Glutamatergic neuron (in vitro differentiated cells): ENCODE results near the gene PCDHGA1. TPM values are rescaled to one million over a fixed set of nuclear protein-coding genes. Genes with fewer than 3 reads are reported as not detected.

ENCODE experiments used
- DNase-seq: peaks from one replicate; pipeline ENCODE4 v3.0.0; 2022
- H3K27ac Mint-ChIP-seq: one replicate; pipeline ENCODE4 v1.8.0; 2020; ENCODE audit warnings: mild to moderate bottlenecking, mixed read lengths, inconsistent platforms; ENCODE audit not compliant: unreplicated experiment
- H3K27me3 Mint-ChIP-seq: one replicate; pipeline ENCODE4 v1.8.0; 2020; ENCODE audit warnings: mild to moderate bottlenecking, moderate library complexity, mixed read lengths, inconsistent platforms; ENCODE audit not compliant: unreplicated experiment
- H3K36me3 Mint-ChIP-seq: one replicate; pipeline ENCODE4 v1.8.0; 2020; ENCODE audit warnings: mild to moderate bottlenecking, mixed read lengths, inconsistent platforms; ENCODE audit not compliant: unreplicated experiment
- H3K4me1 Mint-ChIP-seq: one replicate; pipeline ENCODE4 v1.8.0; 2020; ENCODE audit warnings: mild to moderate bottlenecking, low read depth, mixed read lengths, inconsistent platforms; ENCODE audit not compliant: unreplicated experiment
- H3K4me3 Mint-ChIP-seq: one replicate; pipeline ENCODE4 v1.8.0; 2020; ENCODE audit warnings: mild to moderate bottlenecking, mixed read lengths, inconsistent platforms; ENCODE audit not compliant: unreplicated experiment
- H3K9me3 Mint-ChIP-seq: one replicate; pipeline ENCODE4 v1.8.0; 2020; ENCODE audit warnings: mild to moderate bottlenecking, moderate library complexity, mixed read lengths, inconsistent platforms; ENCODE audit not compliant: unreplicated experiment
- CTCF ChIP-seq: fragments of 200-600 bp; sonication (generic); IDR thresholded peaks from one replicate; pipeline ENCODE4 v1.5.0; 2021; ENCODE audit not compliant: partially characterized antibody, unreplicated experiment
- total RNA-seq: library from RNA; stranded (reverse); fragmentation: NEBNext Ultra II Directional; extraction: Animal tissue kit (Norgen Biotek cat#: 25700); gene quantifications from one replicate; pipeline ENCODE4 v1.2.1, GENCODE V29; 2021; ENCODE audit not compliant: unreplicated experiment

The PCDHGA1 gene
- total RNA-seq, 1 donor from 2014 or later, result 4.6 TPM

GRCh38 chr5:141558150-141558549 lies 227.8 kb downstream of the PCDHGA1 start:
- TF ChIP-seq CTCF, result peak; percentile 59
- Mint-ChIP-seq H3K27ac (peak overlapping the region; percentile 99), H3K4me3 (peak overlapping the region; percentile 76), H3K9me3 (peaks cover 18% of the 10 kb centered on the region), H3K27me3 (peaks cover 9% of the 10 kb centered on the region), H3K36me3 (no peaks in the 10 kb centered on the region), H3K4me1 (peaks cover 24% of the 10 kb centered on the region)
- DNase-seq, result no peak

DNA sequence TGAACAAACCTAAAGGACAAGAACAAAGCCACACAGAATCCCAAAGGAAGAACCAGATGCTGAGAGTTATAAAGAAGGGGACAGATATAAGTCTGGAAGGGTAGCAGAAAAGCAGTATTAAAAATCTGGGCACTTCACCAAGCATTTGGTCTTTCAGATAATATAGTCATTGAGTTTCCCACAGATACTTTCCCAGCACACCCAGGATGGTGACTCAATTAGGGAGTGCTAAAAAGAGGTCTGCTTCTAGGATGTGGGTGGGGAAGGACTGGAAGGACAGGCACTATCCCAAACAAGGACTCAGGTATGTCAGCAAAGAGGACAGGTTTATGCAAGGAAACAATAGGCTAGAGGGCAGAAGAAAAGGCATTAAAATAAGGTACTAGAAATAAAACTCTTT lies 229.1 kb downstream of the PCDHGA1 start:
- no peak for DNase-seq
- peaks cover 28% of the 10 kb centered on the region for H3K4me1 Mint-ChIP-seq
- TF ChIP-seq CTCF, result no peak
- peaks cover 8% of the 10 kb centered on the region for H3K36me3 Mint-ChIP-seq
- H3K9me3 Mint-ChIP-seq, result peaks cover 22% of the 10 kb centered on the region
- peak overlapping the region; percentile 99 for H3K27ac Mint-ChIP-seq
- peaks cover 9% of the 10 kb centered on the region for H3K27me3 Mint-ChIP-seq
- peak overlapping the region; percentile 76 for H3K4me3 Mint-ChIP-seq

DNA sequence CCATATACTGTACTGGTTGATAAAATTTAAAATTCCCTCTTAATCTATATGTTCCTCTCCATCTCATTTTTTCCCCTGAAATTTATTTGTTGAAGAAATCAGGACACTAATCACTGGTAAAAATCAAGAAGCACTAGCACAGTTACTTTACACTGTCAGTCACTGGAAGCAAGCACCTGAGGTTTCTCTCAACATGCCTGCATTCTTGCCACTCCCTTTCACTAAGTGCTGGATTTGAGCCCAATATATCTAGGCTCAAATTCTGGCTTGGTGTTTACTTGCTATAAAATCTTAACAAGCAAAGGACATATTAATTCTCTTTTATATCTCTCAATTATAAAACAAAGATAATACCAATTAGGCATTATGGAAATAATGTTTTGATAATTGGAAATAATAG lies 229.8 kb downstream of the PCDHGA1 start:
- Mint-ChIP-seq H3K36me3 (peaks cover 8% of the 10 kb centered on the region), H3K27ac (peak overlapping the region; percentile 99), H3K4me1 (peaks cover 28% of the 10 kb centered on the region), H3K4me3 (peak overlapping the region; percentile 76), H3K27me3 (peaks cover 9% of the 10 kb centered on the region), H3K9me3 (peaks cover 22% of the 10 kb centered on the region)
- no peak for DNase-seq
- TF ChIP-seq CTCF, result no peak

DNA sequence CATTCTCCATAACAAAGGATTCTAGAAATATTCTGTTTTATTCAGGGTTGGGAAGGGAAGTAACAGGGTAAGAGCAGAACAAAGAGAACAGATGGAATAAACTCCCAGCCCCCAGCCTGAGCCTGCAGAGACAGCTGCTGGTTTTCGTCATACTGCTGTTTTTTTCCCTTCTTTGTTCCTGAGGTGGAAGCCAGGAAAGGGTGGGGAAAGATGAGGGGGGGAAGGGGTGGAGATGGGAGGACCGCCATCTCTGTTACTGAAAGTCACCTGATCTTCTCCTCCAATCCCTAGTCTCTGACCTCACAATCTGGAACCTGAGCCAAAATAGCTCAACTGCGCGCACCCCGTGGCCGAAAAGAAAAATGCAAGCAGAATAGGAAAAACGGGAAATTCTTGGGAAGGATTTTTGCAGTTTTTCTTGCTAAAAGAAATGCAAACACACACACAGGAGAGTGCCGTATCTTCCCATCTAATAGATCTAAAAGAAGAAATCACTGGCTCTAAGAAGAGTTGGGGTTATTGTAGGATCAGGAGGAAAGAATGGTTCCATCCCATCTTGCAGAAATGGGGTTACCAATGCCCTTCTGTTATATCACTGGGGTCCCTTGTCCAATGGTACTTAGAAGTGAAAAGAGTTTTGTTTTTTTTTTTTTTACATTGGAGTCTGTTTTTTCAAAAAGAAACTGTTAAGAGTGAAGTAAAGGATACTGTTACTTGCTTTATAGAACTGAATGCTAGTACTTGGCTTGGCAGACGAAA lies 230.6 kb downstream of the PCDHGA1 start:
- peak; percentile 89 for TF ChIP-seq CTCF
- Mint-ChIP-seq H3K4me1 (peaks cover 28% of the 10 kb centered on the region), H3K36me3 (peaks cover 8% of the 10 kb centered on the region), H3K9me3 (peaks cover 22% of the 10 kb centered on the region), H3K27me3 (peaks cover 9% of the 10 kb centered on the region), H3K27ac (peak overlapping the region; percentile 99), H3K4me3 (peak overlapping the region; percentile 73)
- DNase-seq, result peak; percentile 79

Other genes starting within 250 kb of the PCDHGA1 start
- 103 TPM for gene PCDHB2, start 235.9 kb upstream of the PCDHGA1 start, total RNA-seq
- 36.9 TPM for gene PCDHB3, start 230.0 kb upstream of the PCDHGA1 start, total RNA-seq
- gene PCDHB4, start 208.7 kb upstream of the PCDHGA1 start, total RNA-seq, result 7.8 TPM
- gene PCDHB5, start 195.3 kb upstream of the PCDHGA1 start, total RNA-seq, result 72.2 TPM
- 7.2 TPM for gene PCDHB6, start 180.5 kb upstream of the PCDHGA1 start, total RNA-seq
- 3.4 TPM for gene PCDHB7, start 157.9 kb upstream of the PCDHGA1 start, total RNA-seq
- 19.8 TPM for gene PCDHB8, start 152.7 kb upstream of the PCDHGA1 start, total RNA-seq
- 20.1 TPM for gene PCDHB16, start 148.1 kb upstream of the PCDHGA1 start, total RNA-seq
- 12.2 TPM for gene PCDHB9, start 143.4 kb upstream of the PCDHGA1 start, total RNA-seq
- 17.7 TPM for gene PCDHB10, start 138.2 kb upstream of the PCDHGA1 start, total RNA-seq
- gene PCDHB11, start 130.9 kb upstream of the PCDHGA1 start, total RNA-seq, result 10.6 TPM
- gene PCDHB12, start 121.8 kb upstream of the PCDHGA1 start, total RNA-seq, result 14.4 TPM
- gene PCDHB13, start 116.6 kb upstream of the PCDHGA1 start, total RNA-seq, result 12.7 TPM
- gene PCDHB14, start 107.2 kb upstream of the PCDHGA1 start, total RNA-seq, result 16.5 TPM
- 29.5 TPM for gene PCDHB15, start 85.1 kb upstream of the PCDHGA1 start, total RNA-seq
- gene SLC25A2, start 26.5 kb upstream of the PCDHGA1 start, total RNA-seq, result 1.9 TPM
- 89.4 TPM for gene TAF7, start 9.7 kb upstream of the PCDHGA1 start, total RNA-seq
- gene PCDHGA2, start 8.2 kb downstream of the PCDHGA1 start, total RNA-seq, result 3.0 TPM
- 10.4 TPM for gene PCDHGA3, start 13.3 kb downstream of the PCDHGA1 start, total RNA-seq
- 9.6 TPM for gene PCDHGB1, start 19.6 kb downstream of the PCDHGA1 start, total RNA-seq
- 8.2 TPM for gene PCDHGA4, start 24.5 kb downstream of the PCDHGA1 start, total RNA-seq
- gene PCDHGB2, start 29.5 kb downstream of the PCDHGA1 start, total RNA-seq, result 8.9 TPM
- 4.6 TPM for gene PCDHGA5, start 33.6 kb downstream of the PCDHGA1 start, total RNA-seq
- 6.2 TPM for gene PCDHGB3, start 39.7 kb downstream of the PCDHGA1 start, total RNA-seq
- 6.3 TPM for gene PCDHGA6, start 43.4 kb downstream of the PCDHGA1 start, total RNA-seq
- gene PCDHGA7, start 52.2 kb downstream of the PCDHGA1 start, total RNA-seq, result 4.2 TPM
- gene PCDHGB4, start 57.2 kb downstream of the PCDHGA1 start, total RNA-seq, result 40.8 TPM
- gene PCDHGA8, start 62.1 kb downstream of the PCDHGA1 start, total RNA-seq, result 7.2 TPM
- gene PCDHGB5, start 67.4 kb downstream of the PCDHGA1 start, total RNA-seq, result 9.3 TPM
- gene PCDHGA9, start 72.3 kb downstream of the PCDHGA1 start, total RNA-seq, result 5.5 TPM
- 59.8 TPM for gene PCDHGB6, start 77.5 kb downstream of the PCDHGA1 start, total RNA-seq
- 16.6 TPM for gene PCDHGA10, start 82.5 kb downstream of the PCDHGA1 start, total RNA-seq
- gene PCDHGB7, start 87.2 kb downstream of the PCDHGA1 start, total RNA-seq, result 38.6 TPM
- 12.5 TPM for gene PCDHGA11, start 90.5 kb downstream of the PCDHGA1 start, total RNA-seq
- 6.1 TPM for gene PCDHGA12, start 100.0 kb downstream of the PCDHGA1 start, total RNA-seq
- gene PCDHGC3, start 145.5 kb downstream of the PCDHGA1 start, total RNA-seq, result 40.1 TPM
- 6.7 TPM for gene PCDHGC4, start 154.5 kb downstream of the PCDHGA1 start, total RNA-seq
- 4.0 TPM for gene PCDHGC5, start 158.6 kb downstream of the PCDHGA1 start, total RNA-seq